HepG2 (cell line): ENCODE results near the gene ACSM5. TPM values are rescaled to one million over a fixed set of nuclear protein-coding genes. Genes with fewer than 3 reads are reported as not detected.
"Not testable (repeated sequence)": the region's sequence is repeated elsewhere in the genome, so short reads cannot be mapped to it uniquely, and the experiment has no call there.

Experiments
- ATAC-seq: fragments of 200-7000 bp; cut with Tn5 transposase; 3 replicates; pipeline ENCODE4 v1.9.1; 2020; ENCODE audit warnings: mild to moderate bottlenecking, moderate library complexity
- BruUV-seq: library from RNA; stranded (reverse); fragments of 400-500 nt; replicated peaks from 2 replicates; lab custom pipeline; 2021; lab: Mats Ljungman, UMichigan
- CTCF ChIA-PET: fragments of 300-600 bp; formaldehyde crosslinking; extraction: SDS; loops from one replicate; lab custom pipeline; 2021; ENCODE audit warnings: low total read pairs, inconsistent platforms, low intra/inter-chr PET ratio; lab: Yijun Ruan, JAX
- POLR2A ChIA-PET: fragments of 350-600 bp; sonication (Branson Sonifier 250); formaldehyde crosslinking; loops from one replicate; lab custom pipeline; 2020; ENCODE audit warnings: antibody characterized with exemption, inconsistent platforms; lab: Yijun Ruan, JAX
- DNase-seq: peaks from one replicate; pipeline ENCODE4 v3.0.0-alpha.2; 2015; ENCODE audit warnings: low spot score
- FAIRE-seq: peaks from 3 replicates; lab custom pipeline; 2011; peaks lifted over from hg19 to GRCh38; lab: Jason Lieb, UNC
- H2AFZ ChIP-seq: one replicate; pipeline ENCODE4 v1.6.1; 2011; ENCODE audit warnings: low read length, inconsistent platforms
- H3K27ac ChIP-seq: fragments of 300-600 bp; 3 replicates; pipeline ENCODE4 v1.8.0; 2011; ENCODE audit warnings: mixed run types, mild to moderate bottlenecking, mixed read lengths, low read length, inconsistent platforms; ENCODE audit not compliant: insufficient read depth; ENCODE audit errors: extremely low read length
- H3K27me3 ChIP-seq, 2 experiments: fragments of 200-600 bp in 1 of 2; 2 replicates in 1 of 2; 3 replicates in 1 of 2; pipeline versions ENCODE4 v1.6.0 to v1.8.0; 2011; ENCODE audit warnings: low read length in 2 of 2, mild to moderate bottlenecking in 2 of 2, moderate library complexity in 2 of 2, inconsistent platforms in 1 of 2; ENCODE audit not compliant: insufficient read depth in 2 of 2, control insufficient read depth in 1 of 2
- H3K36me3 ChIP-seq, 2 experiments: fragments of 200-600 bp in 1 of 2; replicated peaks in 1 of 2; 2 replicates in 1 of 2; 3 replicates in 1 of 2; pipeline versions ENCODE4 v1.5.1 to v1.8.0; 2011; ENCODE audit warnings: low read length in 2 of 2, inconsistent platforms in 1 of 2; ENCODE audit not compliant: insufficient read depth in 2 of 2, control insufficient read depth in 1 of 2
- H3K4me1 ChIP-seq: 2 replicates; pipeline ENCODE4 v1.5.1; 2012; ENCODE audit warnings: low read length, inconsistent platforms; ENCODE audit not compliant: insufficient read depth
- H3K4me2 ChIP-seq: 2 replicates; pipeline ENCODE4 v1.6.0; 2011; ENCODE audit warnings: low read depth, low read length, inconsistent platforms
- H3K4me3 ChIP-seq, 3 experiments: fragments of 200-600 bp in 1 of 3; sonication (generic), shearing (Covaris generic) in 1 of 3; replicated peaks in 1 of 3; 2 replicates each; pipeline ENCODE4 v1.5.1; 2011 to 2016; ENCODE audit warnings: low read length in 3 of 3, inconsistent platforms in 2 of 3, low read depth in 2 of 3, mild to moderate bottlenecking in 2 of 3, control low read depth in 1 of 3, mixed read lengths in 1 of 3; ENCODE audit not compliant: insufficient read depth in 1 of 3
- H3K79me2 ChIP-seq: one replicate; pipeline ENCODE4 v1.6.1; 2011; ENCODE audit warnings: low read length, inconsistent platforms; ENCODE audit not compliant: insufficient read depth
- H3K9ac ChIP-seq: 2 replicates; pipeline ENCODE4 v1.6.0; 2011; ENCODE audit warnings: mild to moderate bottlenecking, low read depth, low read length, inconsistent platforms; ENCODE audit not compliant: insufficient read depth
- H3K9me3 ChIP-seq: 2 replicates; pipeline ENCODE4 v1.5.1; 2012; ENCODE audit warnings: mild to moderate bottlenecking, low read length
- H4K20me1 ChIP-seq: 2 replicates; pipeline ENCODE4 v1.6.0; 2011; ENCODE audit warnings: inconsistent platforms, mild to moderate bottlenecking, low read length, moderate library complexity; ENCODE audit not compliant: insufficient read depth
- KDM6A ChIP-seq: IDR thresholded peaks from 2 replicates; pipeline ENCODE4 v1.6.1; 2016; ENCODE audit warnings: low read depth
- MIXL1 ChIP-seq: IDR thresholded peaks from 2 replicates; pipeline ENCODE4 v1.6.1; 2016
- NFIB ChIP-seq: sonication (generic); formaldehyde crosslinking; IDR thresholded peaks from 2 replicates; pipeline ENCODE4 v1.9.0; 2021; ENCODE audit warnings: missing genetic modification reagents, mild to moderate bottlenecking, borderline replicate concordance
- TCF7L2 ChIP-seq: IDR thresholded peaks from 2 replicates; pipeline ENCODE4 v1.6.1; 2011; ENCODE audit warnings: mild to moderate bottlenecking, low read depth, low read length, moderate library complexity
- ZNF230 ChIP-seq: sonication (generic); formaldehyde crosslinking; IDR thresholded peaks from 2 replicates; pipeline ENCODE4 v1.4.0; 2020; ENCODE audit warnings: mild to moderate bottlenecking, missing genetic modification reagents
- ZNF460 ChIP-seq: sonication (generic); formaldehyde crosslinking; IDR thresholded peaks from 2 replicates; pipeline ENCODE4 v1.5.1; 2020; ENCODE audit warnings: missing genetic modification reagents, mild to moderate bottlenecking, borderline replicate concordance
- WGBS: methylation state at CpG from one replicate; pipeline ENCODE4 v1.1.6; 2017; ENCODE audit warnings: low lambda C conversion rate; 5-methylcytosine and 5-hydroxymethylcytosine counted together
- in situ Hi-C: cut with HindIII; loops from 2 replicates; pipeline ENCODE4 v1.10.0; 2017; ENCODE audit warnings: low pct_unique_long_range_greater_than_20kb; ENCODE audit not compliant: extremely low pct_ligation_motif_present
- intact Hi-C: fragments of 100-400 bp; cut with micrococcal nuclease; formaldehyde crosslinking; loops from one replicate; pipeline ENCODE4 v1.10.0; 2022; ENCODE audit not compliant: unreplicated experiment
- polyA plus RNA-seq, 8 experiments: library from polyadenylated mRNA; depleted of rRNA in 3 of 8; stranded (reverse) in 7 of 8; unstranded in 1 of 8; fragments of >200 nt; fragmentation: Illumina TruSeq in 4 of 8; extraction: Trizol in 4 of 8; gene quantifications; 2 replicates each; pipeline versions ENCODE4 v1.2.1 to v1.2.3, GENCODE V29; 2011 to 2016; ENCODE audit warnings: low read depth in 4 of 8, missing spikeins in 1 of 8, mixed read lengths in 1 of 8; ENCODE audit not compliant: insufficient read depth in 1 of 8
- total RNA-seq, 5 experiments: library from RNA; depleted of rRNA; stranded (reverse); fragments of >200 nt; fragmentation: Illumina TruSeq; extraction: Trizol; gene quantifications; 2 replicates each; pipeline ENCODE4 v1.2.3, GENCODE V29; 2016; ENCODE audit warnings: low read depth in 1 of 5
- TF ChIP-seq, protein P1 (sequence below): sonication (generic); formaldehyde crosslinking; IDR thresholded peaks from 2 replicates; pipeline ENCODE4 v1.4.0; 2020; ENCODE audit warnings: missing genetic modification reagents, mild to moderate bottlenecking, borderline replicate concordance
- TF ChIP-seq, protein P2 (sequence below): sonication (generic); formaldehyde crosslinking; IDR thresholded peaks from 2 replicates; pipeline ENCODE4 v1.5.0; 2020; ENCODE audit warnings: missing genetic modification reagents, mild to moderate bottlenecking, borderline replicate concordance

ACSM5 gene
- total and polyA plus RNA-seq, 2 of the 13 experiments (the other 11 are each of a cell fraction or from before 2014, with no cell fraction given): 9.1 to 15.0 TPM

GRCh38 chr16:20439820-20440231, 30.5 kb downstream of the ACSM5 start:
- H4K20me1 ChIP-seq, H2AFZ ChIP-seq, H3K9ac ChIP-seq, H3K79me2 ChIP-seq, in situ Hi-C loops, DNase-seq, H3K9me3 ChIP-seq, H3K27me3 ChIP-seq, H3K36me3 ChIP-seq, H3K27ac ChIP-seq, H3K4me2 ChIP-seq, H3K4me3 ChIP-seq, ATAC-seq, intact Hi-C loops, CTCF ChIA-PET, POLR2A ChIA-PET, BruUV-seq: not testable (repeated sequence)
- H3K4me1 ChIP-seq: peaks cover 20% of the 10 kb centered on the region; the same call in 1 of the 2 replicates
- FAIRE-seq: peak; percentile 66
- 96% methylated on average over 3 of the region's 3 CpGs for WGBS

DNA sequence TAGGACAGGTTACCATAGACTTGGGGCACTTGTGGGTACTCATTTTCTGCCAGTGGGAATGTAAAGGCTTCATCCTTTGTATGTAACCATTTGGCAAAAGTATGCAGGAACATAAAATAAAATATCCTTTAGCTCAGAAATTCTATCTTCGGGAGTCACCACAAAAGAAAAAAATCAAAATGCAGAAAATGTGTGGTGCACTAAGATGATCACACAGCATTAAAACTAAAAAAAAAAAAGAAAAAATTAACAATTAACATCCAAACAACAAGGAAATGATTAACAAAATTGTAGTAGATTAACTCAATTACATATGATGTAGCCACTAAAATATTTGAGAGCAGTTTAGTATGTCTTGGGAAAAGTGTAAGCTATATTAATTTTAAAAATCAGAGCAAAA, 31.4 kb downstream of the ACSM5 start:
- FAIRE-seq, H3K4me3 ChIP-seq, intact Hi-C loops, H3K4me2 ChIP-seq, H3K9ac ChIP-seq, H3K27me3 ChIP-seq, H3K79me2 ChIP-seq, CTCF ChIA-PET, POLR2A ChIA-PET, H3K36me3 ChIP-seq, H3K27ac ChIP-seq, DNase-seq, in situ Hi-C loops, H4K20me1 ChIP-seq, ATAC-seq, H3K9me3 ChIP-seq, H2AFZ ChIP-seq: not testable (repeated sequence)
- WGBS: 98% methylated on average over 1 of the region's 1 CpG
- BruUV-seq: TSS peak; percentile 38
- H3K4me1 ChIP-seq: peaks cover 20% of the 10 kb centered on the region; the same call in 1 of the 2 replicates

DNA sequence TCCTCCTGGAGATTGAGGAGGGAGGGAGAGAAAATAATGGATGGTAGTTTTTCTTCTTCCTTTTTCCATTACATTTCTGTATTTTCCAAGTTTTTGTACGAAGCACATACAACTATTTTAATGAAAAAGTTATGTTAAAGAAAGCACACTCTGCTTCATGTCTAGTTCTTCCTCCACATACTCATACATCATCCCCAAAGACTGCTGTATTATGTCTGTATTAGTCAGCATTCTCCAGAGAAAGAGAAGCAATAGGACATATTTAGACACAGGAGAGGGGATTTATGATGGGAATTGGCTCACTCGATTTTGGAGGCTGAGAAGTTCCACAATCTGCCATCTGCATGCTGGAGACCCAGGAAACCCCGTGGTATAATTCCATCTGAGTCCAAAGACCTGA, 31.9 kb downstream of the ACSM5 start:
- intact Hi-C loops (no loop called here), in situ Hi-C loops (no loop called here)
- DNase-seq (no peak), FAIRE-seq (no peak), ATAC-seq (no peak)
- no peak overlapping the region for H3K4me2 ChIP-seq
- no peaks in the 10 kb centered on the region for H3K9me3 ChIP-seq
- no peaks in the 10 kb centered on the region for H3K27me3 ChIP-seq
- no peaks in the 10 kb centered on the region for H3K36me3 ChIP-seq
- H3K9ac ChIP-seq: no peak overlapping the region
- no TSS peak for BruUV-seq
- POLR2A ChIA-PET: no interaction called here
- H2AFZ ChIP-seq: no peak overlapping the region
- peaks cover 20% of the 10 kb centered on the region; the same call in 1 of the 2 replicates for H3K4me1 ChIP-seq
- no peak overlapping the region for H3K4me3 ChIP-seq
- CTCF ChIA-PET: no interaction called here
- 63% methylated on average over 3 of the region's 3 CpGs for WGBS
- H4K20me1 ChIP-seq: no peaks in the 10 kb centered on the region
- H3K27ac ChIP-seq: no peak overlapping the region
- H3K79me2 ChIP-seq: no peaks in the 10 kb centered on the region
- TF ChIP-seq, protein P1, sequence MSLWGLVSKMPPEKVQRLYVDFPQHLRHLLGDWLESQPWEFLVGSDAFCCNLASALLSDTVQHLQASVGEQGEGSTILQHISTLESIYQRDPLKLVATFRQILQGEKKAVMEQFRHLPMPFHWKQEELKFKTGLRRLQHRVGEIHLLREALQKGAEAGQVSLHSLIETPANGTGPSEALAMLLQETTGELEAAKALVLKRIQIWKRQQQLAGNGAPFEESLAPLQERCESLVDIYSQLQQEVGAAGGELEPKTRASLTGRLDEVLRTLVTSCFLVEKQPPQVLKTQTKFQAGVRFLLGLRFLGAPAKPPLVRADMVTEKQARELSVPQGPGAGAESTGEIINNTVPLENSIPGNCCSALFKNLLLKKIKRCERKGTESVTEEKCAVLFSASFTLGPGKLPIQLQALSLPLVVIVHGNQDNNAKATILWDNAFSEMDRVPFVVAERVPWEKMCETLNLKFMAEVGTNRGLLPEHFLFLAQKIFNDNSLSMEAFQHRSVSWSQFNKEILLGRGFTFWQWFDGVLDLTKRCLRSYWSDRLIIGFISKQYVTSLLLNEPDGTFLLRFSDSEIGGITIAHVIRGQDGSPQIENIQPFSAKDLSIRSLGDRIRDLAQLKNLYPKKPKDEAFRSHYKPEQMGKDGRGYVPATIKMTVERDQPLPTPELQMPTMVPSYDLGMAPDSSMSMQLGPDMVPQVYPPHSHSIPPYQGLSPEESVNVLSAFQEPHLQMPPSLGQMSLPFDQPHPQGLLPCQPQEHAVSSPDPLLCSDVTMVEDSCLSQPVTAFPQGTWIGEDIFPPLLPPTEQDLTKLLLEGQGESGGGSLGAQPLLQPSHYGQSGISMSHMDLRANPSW: no peak
- TF ChIP-seq ZNF230 (CRISPR knock-in tag): no peak
- TF ChIP-seq, protein P2, sequence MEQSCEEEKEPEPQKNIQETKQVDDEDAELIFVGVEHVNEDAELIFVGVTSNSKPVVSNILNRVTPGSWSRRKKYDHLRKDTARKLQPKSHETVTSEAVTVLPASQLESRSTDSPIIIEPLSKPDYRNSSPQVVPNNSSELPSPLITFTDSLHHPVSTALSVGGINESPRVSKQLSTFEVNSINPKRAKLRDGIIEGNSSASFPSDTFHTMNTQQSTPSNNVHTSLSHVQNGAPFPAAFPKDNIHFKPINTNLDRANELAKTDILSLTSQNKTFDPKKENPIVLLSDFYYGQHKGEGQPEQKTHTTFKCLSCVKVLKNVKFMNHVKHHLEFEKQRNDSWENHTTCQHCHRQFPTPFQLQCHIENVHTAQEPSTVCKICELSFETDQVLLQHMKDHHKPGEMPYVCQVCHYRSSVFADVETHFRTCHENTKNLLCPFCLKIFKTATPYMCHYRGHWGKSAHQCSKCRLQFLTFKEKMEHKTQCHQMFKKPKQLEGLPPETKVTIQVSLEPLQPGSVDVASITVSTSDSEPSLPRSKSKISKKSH (CRISPR knock-in tag): no peak
- TF ChIP-seq NFIB: no peak
- TF ChIP-seq ZNF460 (CRISPR knock-in tag): no peak
- no peak for TF ChIP-seq TCF7L2
- TF ChIP-seq KDM6A (CRISPR knock-in tag): no peak
- TF ChIP-seq MIXL1: no peak
